ENCODE data around the gene IGSF23.

- TF ChIP-seq CTCF (IDR thresholded peaks at IDR 0.05) = no peak
- no peak for TF ChIP-seq EZH2 (IDR thresholded peaks at IDR 0.05; ENCODE audit: borderline replicate concordance, insufficient read depth, low read depth, low read length, poor library complexity, severe bottlenecking)
Observed at GRCh38 chr19:44579663-44580365, 33.5 kb upstream of the IGSF23 start.

Measured in B cell (primary cell).